Measurements from ENCODE around the gene PGRMC1. TPM values are rescaled to one million over a fixed set of nuclear protein-coding genes. Genes with fewer than 3 reads are reported as not detected.
"Not testable (repeated sequence)": the region's sequence is repeated elsewhere in the genome, so short reads cannot be mapped to it uniquely, and the experiment has no call there.

PGRMC1 gene
- polyA plus RNA-seq, 1 donor (not counting 4 experiments of a cell fraction or from before 2014, with no cell fraction given), result 74.3 TPM

- Histone ChIP-seq H3K4me2 (ENCODE audit: control insufficient read depth, extremely low read depth, insufficient read depth, low read depth, low read length) (no peak overlapping the region), H3K79me2 (ENCODE audit: control insufficient read depth, insufficient read depth, low read length) (no peaks in the 10 kb centered on the region), H3K9me3 (ENCODE audit: control insufficient read depth, low read depth, low read length) (peaks cover 2% of the 10 kb centered on the region), H3K4me1 (ENCODE audit: control insufficient read depth, extremely low read depth, insufficient read depth, low read length) (peaks cover 5% of the 10 kb centered on the region), H3K9me1 (ENCODE audit: control insufficient read depth, extremely low read depth, insufficient read depth, low read length) (no peaks in the 10 kb centered on the region), H3K27me3 (ENCODE audit: control insufficient read depth, extremely low read depth, insufficient read depth, low read length) (peaks cover 19% of the 10 kb centered on the region), H3K36me3 (ENCODE audit: control insufficient read depth in 2 of 2, extremely low read depth in 1 of 2, insufficient read depth in 2 of 2, low read length in 2 of 2) (no peaks in the 10 kb centered on the region), H3K9ac (ENCODE audit: control insufficient read depth, extremely low read depth, insufficient read depth, low read length) (no peak overlapping the region), H3K27ac (ENCODE audit: control insufficient read depth, insufficient read depth, low read length) (no peak overlapping the region), H2AFZ (ENCODE audit: control insufficient read depth, low read length) (peak overlapping the region; percentile 30), H4K20me1 (ENCODE audit: control insufficient read depth, extremely low read depth, insufficient read depth, low read length) (no peaks in the 10 kb centered on the region), H3K4me3 (ENCODE audit: control insufficient read depth in 2 of 3, extremely low read depth in 1 of 3, insufficient read depth in 2 of 3, low read depth in 1 of 3, low read length in 3 of 3) (no peak overlapping the region)
- DNase-seq (ENCODE audit: low read depth, low spot score), result no peak
- dilution Hi-C loops (cut with MboI; ENCODE audit: extremely low pct_ligation_motif_present, low sequenced_read_pairs), result no loop called here
- TF ChIP-seq EZH2 (IDR thresholded peaks at IDR 0.05; ENCODE audit: low read length), result no peak
- TF ChIP-seq, protein P1, sequence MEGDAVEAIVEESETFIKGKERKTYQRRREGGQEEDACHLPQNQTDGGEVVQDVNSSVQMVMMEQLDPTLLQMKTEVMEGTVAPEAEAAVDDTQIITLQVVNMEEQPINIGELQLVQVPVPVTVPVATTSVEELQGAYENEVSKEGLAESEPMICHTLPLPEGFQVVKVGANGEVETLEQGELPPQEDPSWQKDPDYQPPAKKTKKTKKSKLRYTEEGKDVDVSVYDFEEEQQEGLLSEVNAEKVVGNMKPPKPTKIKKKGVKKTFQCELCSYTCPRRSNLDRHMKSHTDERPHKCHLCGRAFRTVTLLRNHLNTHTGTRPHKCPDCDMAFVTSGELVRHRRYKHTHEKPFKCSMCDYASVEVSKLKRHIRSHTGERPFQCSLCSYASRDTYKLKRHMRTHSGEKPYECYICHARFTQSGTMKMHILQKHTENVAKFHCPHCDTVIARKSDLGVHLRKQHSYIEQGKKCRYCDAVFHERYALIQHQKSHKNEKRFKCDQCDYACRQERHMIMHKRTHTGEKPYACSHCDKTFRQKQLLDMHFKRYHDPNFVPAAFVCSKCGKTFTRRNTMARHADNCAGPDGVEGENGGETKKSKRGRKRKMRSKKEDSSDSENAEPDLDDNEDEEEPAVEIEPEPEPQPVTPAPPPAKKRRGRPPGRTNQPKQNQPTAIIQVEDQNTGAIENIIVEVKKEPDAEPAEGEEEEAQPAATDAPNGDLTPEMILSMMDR (optimal IDR thresholded peaks at IDR 0.05 in 1 of 3, IDR thresholded peaks at IDR 0.05 in 1 of 3, conservative IDR thresholded peaks at IDR 0.05 in 1 of 3; ENCODE audit: extremely low read depth in 1 of 3, insufficient read depth in 2 of 3, low read length in 3 of 3), result no peak
- no peak for FAIRE-seq
These were observed 36.9 kb downstream of the PGRMC1 start for GRCh38 chrX:119272882-119273419.

DNA sequence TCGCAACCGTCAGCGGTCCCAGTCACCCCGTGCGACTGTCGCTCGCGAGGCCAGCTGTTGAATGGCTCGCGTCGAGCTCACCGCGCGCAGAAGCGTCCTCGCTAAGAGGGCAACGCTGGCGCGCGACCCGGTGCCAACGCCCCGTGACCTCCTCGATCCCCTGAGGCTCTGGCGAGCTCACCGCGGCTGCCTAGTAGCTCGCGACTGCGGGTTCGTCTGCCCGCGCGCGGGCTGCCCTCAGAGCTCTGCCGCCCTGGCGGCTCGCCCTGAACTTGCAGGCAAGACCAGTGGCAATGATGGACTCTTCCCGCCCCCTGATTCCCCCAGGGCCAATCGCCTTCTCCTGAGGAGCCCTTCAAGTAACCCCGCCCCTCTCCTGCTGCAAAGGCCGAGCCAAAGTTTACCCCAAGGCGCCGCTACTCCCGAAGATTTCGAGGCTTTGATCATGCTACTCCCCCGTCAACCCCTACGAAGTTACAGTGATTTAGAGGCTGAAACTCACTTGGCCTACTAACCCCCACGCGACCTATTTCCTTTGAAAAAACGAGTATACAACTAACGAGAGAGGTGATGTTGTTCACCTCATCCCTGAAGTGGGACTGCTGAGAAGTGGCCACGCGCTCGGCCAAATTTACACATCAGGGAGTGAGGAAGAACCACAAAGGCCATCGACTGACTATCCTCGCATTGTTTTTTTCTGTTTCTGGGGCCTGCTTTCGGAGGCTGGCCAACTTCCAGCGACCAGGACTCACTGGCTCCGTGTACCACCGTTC lies 37.5 kb downstream of the PGRMC1 start:
- Histone ChIP-seq H4K20me1 (ENCODE audit: control insufficient read depth, extremely low read depth, insufficient read depth, low read length) (no peaks in the 10 kb centered on the region), H3K9me1 (ENCODE audit: control insufficient read depth, extremely low read depth, insufficient read depth, low read length) (no peaks in the 10 kb centered on the region), H3K9ac (ENCODE audit: control insufficient read depth, extremely low read depth, insufficient read depth, low read length) (no peak overlapping the region), H3K4me2 (ENCODE audit: control insufficient read depth, extremely low read depth, insufficient read depth, low read depth, low read length) (peak overlapping the region; percentile 64), H3K9me3 (ENCODE audit: control insufficient read depth, low read depth, low read length) (peaks cover 2% of the 10 kb centered on the region), H3K27me3 (ENCODE audit: control insufficient read depth, extremely low read depth, insufficient read depth, low read length) (peaks cover 19% of the 10 kb centered on the region), H3K79me2 (ENCODE audit: control insufficient read depth, insufficient read depth, low read length) (no peaks in the 10 kb centered on the region), H2AFZ (ENCODE audit: control insufficient read depth, low read length) (peak overlapping the region; percentile 30), H3K27ac (ENCODE audit: control insufficient read depth, insufficient read depth, low read length) (no peak overlapping the region), H3K4me1 (ENCODE audit: control insufficient read depth, extremely low read depth, insufficient read depth, low read length) (peaks cover 5% of the 10 kb centered on the region), H3K36me3 (ENCODE audit: control insufficient read depth in 2 of 2, extremely low read depth in 1 of 2, insufficient read depth in 2 of 2, low read length in 2 of 2) (no peaks in the 10 kb centered on the region), H3K4me3 (ENCODE audit: control insufficient read depth in 2 of 3, extremely low read depth in 1 of 3, insufficient read depth in 2 of 3, low read depth in 1 of 3, low read length in 3 of 3) (peak overlapping the region in 1 of 3 experiments; percentile 43)
- DNase-seq (ENCODE audit: low read depth, low spot score), result peak; percentile 21
- FAIRE-seq, result no peak
- dilution Hi-C loops (cut with MboI; ENCODE audit: extremely low pct_ligation_motif_present, low sequenced_read_pairs), result no loop called here
- TF ChIP-seq EZH2 (IDR thresholded peaks at IDR 0.05; ENCODE audit: low read length), result no peak
- TF ChIP-seq, protein P1 (optimal IDR thresholded peaks at IDR 0.05 in 1 of 3, IDR thresholded peaks at IDR 0.05 in 1 of 3, conservative IDR thresholded peaks at IDR 0.05 in 1 of 3; ENCODE audit: extremely low read depth in 1 of 3, insufficient read depth in 2 of 3, low read length in 3 of 3), result peak; percentile 14 to 39 (median 24)

GRCh38 chrX:119282347-119282746 lies 46.3 kb downstream of the PGRMC1 start:
- H3K4me2 ChIP-seq (ENCODE audit: control insufficient read depth, extremely low read depth, insufficient read depth, low read depth, low read length); H3K79me2 ChIP-seq (ENCODE audit: control insufficient read depth, insufficient read depth, low read length); H2AFZ ChIP-seq (ENCODE audit: control insufficient read depth, low read length); H3K9me1 ChIP-seq (ENCODE audit: control insufficient read depth, extremely low read depth, insufficient read depth, low read length); dilution Hi-C loops (cut with MboI; ENCODE audit: extremely low pct_ligation_motif_present, low sequenced_read_pairs); H3K27ac ChIP-seq (ENCODE audit: control insufficient read depth, insufficient read depth, low read length); H3K27me3 ChIP-seq (ENCODE audit: control insufficient read depth, extremely low read depth, insufficient read depth, low read length); H3K9ac ChIP-seq (ENCODE audit: control insufficient read depth, extremely low read depth, insufficient read depth, low read length); H3K36me3 ChIP-seq (ENCODE audit: control insufficient read depth in 2 of 2, extremely low read depth in 1 of 2, insufficient read depth in 2 of 2, low read length in 2 of 2); H4K20me1 ChIP-seq (ENCODE audit: control insufficient read depth, extremely low read depth, insufficient read depth, low read length); H3K4me1 ChIP-seq (ENCODE audit: control insufficient read depth, extremely low read depth, insufficient read depth, low read length); H3K9me3 ChIP-seq (ENCODE audit: control insufficient read depth, low read depth, low read length); H3K4me3 ChIP-seq (ENCODE audit: control insufficient read depth in 2 of 3, extremely low read depth in 1 of 3, insufficient read depth in 2 of 3, low read depth in 1 of 3, low read length in 3 of 3); DNase-seq (ENCODE audit: low read depth, low spot score); FAIRE-seq: not testable (repeated sequence)

Data from keratinocyte (primary cell).